Measurements from ENCODE around the gene IMP4. TPM values are rescaled to one million over a fixed set of nuclear protein-coding genes. Genes with fewer than 3 reads are reported as not detected.

IMP4 gene
- total and polyA plus RNA-seq, 2 of the 8 experiments (the other 6 are each of a cell fraction or from before 2014, with no cell fraction given): 96.8 to 194 TPM

DNA sequence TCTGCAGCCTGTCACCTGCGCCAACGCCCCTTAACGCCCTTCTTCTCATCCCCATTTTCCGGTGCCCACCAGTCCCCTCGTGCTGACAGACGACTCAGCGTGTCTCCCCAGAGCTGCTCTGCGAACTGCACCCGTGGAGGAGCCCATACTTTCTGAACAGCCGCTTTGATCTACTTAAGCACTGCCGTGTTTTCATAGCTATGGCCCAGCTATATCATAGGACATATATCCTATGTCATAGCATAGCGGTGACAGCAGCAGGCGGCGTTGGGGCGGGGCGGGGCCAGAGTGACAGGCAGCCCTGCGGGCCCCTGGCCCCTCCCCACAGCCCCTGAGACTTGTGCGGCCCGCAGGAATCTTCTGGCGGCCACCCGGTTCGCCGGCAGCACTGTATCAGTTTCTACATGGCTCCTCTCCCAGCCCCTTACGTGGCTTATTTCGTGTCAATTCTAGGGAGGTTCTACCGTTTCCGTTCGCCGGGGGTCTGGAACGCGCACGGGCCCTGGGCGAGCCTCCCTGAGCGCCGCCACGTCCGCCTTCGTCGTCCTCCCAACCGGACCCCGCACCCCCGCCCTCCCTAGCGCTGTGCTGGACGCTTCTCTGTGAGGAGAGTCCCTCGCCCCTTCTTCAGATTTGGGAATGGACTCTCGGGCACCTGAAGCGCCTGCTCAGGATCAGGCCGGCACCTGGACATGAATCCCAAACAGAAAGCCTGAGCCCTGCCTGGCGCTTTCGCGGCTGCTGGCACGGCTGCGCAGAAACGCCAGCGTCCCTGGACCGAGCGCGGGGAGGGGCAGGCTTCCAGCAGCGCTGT, 48.6 kb downstream of the IMP4 start:
- H3K23ac ChIP-seq (ENCODE audit: insufficient read length): no peak overlapping the region
- 18% methylated on average over 34 of the region's 59 CpGs; no CpG with 5 or more reads in 1 of the 2 experiments for WGBS, 2 experiments (ENCODE audit: extremely low coverage in 1 of 2, insufficient coverage in 1 of 2, insufficient read length in 1 of 2, insufficient replicate concordance in 2 of 2, low coverage in 1 of 2, low lambda C conversion rate in 2 of 2, missing lambda C conversion rate in 1 of 2)
- H3K79me2 ChIP-seq (ENCODE audit: control insufficient read depth in 1 of 2, insufficient read depth in 2 of 2, low read length in 2 of 2): no peaks in the 10 kb centered on the region
- no peak overlapping the region for H3K4ac ChIP-seq (replicated peaks; ENCODE audit: insufficient read length, low read depth, low read length)
- H2BK12ac ChIP-seq (ENCODE audit: low read depth, low read length): 0 out of 2 replicates have a peak overlapping the region, but pooled peaks have one; percentile 9
- H2AFZ ChIP-seq (ENCODE audit: low read length): 0 out of 2 replicates have a peak overlapping the region, but pooled peaks have one; percentile 25
- peaks cover 0 to 1% of the 10 kb centered on the region in 2 experiments for H4K20me1 ChIP-seq (replicated peaks in 1 of 2; ENCODE audit: control insufficient read depth in 1 of 2, insufficient read depth in 2 of 2, low read length in 2 of 2)
- H3K9ac ChIP-seq (replicated peaks in 1 of 4; ENCODE audit: extremely low read depth in 1 of 4, low read depth in 3 of 4, low read length in 3 of 4): no peak overlapping the region
- no peak overlapping the region for H4K91ac ChIP-seq (replicated peaks; ENCODE audit: insufficient read length, low read length)
- H3K18ac ChIP-seq (ENCODE audit: extremely low read depth, low read length): no peak overlapping the region; the same call in none of the 2 replicates
- H2BK5ac ChIP-seq (ENCODE audit: low read depth, low read length): no peak overlapping the region
- no peak for FAIRE-seq
- H3K4me1 ChIP-seq (replicated peaks in 1 of 4; ENCODE audit: control insufficient read depth in 3 of 4, insufficient read depth in 4 of 4, low read length in 3 of 4): peaks cover 0 to 10% (median 3%) of the 10 kb centered on the region in 4 experiments; a peak in 5 of 7 replicates
- no peak overlapping the region for H2AK5ac ChIP-seq (ENCODE audit: low read depth, low read length)
- H3K56ac ChIP-seq (replicated peaks; ENCODE audit: insufficient read length, low read depth, low read length): peak overlapping the region; percentile 46
- peak in 1 of 2 experiments; percentile 81 for DNase-seq (ENCODE audit: low read depth in 1 of 2, low spot score in 2 of 2)
- no peak overlapping the region for H2BK120ac ChIP-seq (replicated peaks; ENCODE audit: low read depth, low read length)
- POLR2A ChIA-PET (ENCODE audit: partially characterized antibody): interaction anchor here (1.4 kb wide), 1 partner anchor 19 kb away, joined by 5 read pairs; no protein-coding TSS in a partner anchor
- no peaks in the 10 kb centered on the region for H3K79me1 ChIP-seq (ENCODE audit: low read depth, low read length)
- no peak overlapping the region for H2BK15ac ChIP-seq (ENCODE audit: low read length)
- H2BK20ac ChIP-seq (ENCODE audit: low read length): no peak overlapping the region
- H3K14ac ChIP-seq (ENCODE audit: insufficient read length): no peak overlapping the region
- peak overlapping the region; percentile 25; the same call in 1 of the 2 replicates for H4K8ac ChIP-seq (ENCODE audit: extremely low read depth, insufficient read depth, low read length)
- peak overlapping the region; percentile 77 to 88 for H3K4me2 ChIP-seq (ENCODE audit: insufficient read depth in 1 of 2, low read depth in 2 of 2, low read length in 2 of 2)
- H3K27me3 ChIP-seq (replicated peaks in 1 of 4; ENCODE audit: control insufficient read depth in 3 of 4, extremely low read depth in 1 of 4, insufficient read depth in 3 of 4, low read length in 3 of 4): peaks cover 0 to 14% (median 8%) of the 10 kb centered on the region in 4 experiments; a peak in 4 of 7 replicates
- H3K23me2 ChIP-seq (ENCODE audit: low read depth, low read length): peaks cover 6% of the 10 kb centered on the region; the same call in 1 of the 2 replicates
- H3K4me3 ChIP-seq (ENCODE audit: extremely low read depth in 1 of 4, insufficient read depth in 2 of 4, low read depth in 3 of 4, low read length in 4 of 4): peak overlapping the region; percentile 65 to 76 (median 70)
- CTCF ChIA-PET (ENCODE audit: partially characterized antibody): interaction anchor here (4.8 to 5.2 kb wide), 2 partner anchors 13 to 18 kb away, joined by 27 to 34 read pairs; no protein-coding TSS in a partner anchor
- peak overlapping the region; percentile 72 for H4K5ac ChIP-seq (ENCODE audit: insufficient read length, low read depth, low read length)
- H3K27ac ChIP-seq (ENCODE audit: low read depth, low read length): no peak overlapping the region
- H3K36me3 ChIP-seq (ENCODE audit: control insufficient read depth in 2 of 4, insufficient read depth in 4 of 4, low read length in 3 of 4): no peaks in the 10 kb centered on the region
- no peaks in the 10 kb centered on the region for H3K9me3 ChIP-seq (ENCODE audit: insufficient read depth in 2 of 2, low read depth in 1 of 2, low read length in 1 of 2)
- peak; percentile 69 for TF ChIP-seq ASH2L (IDR thresholded peaks at IDR 0.05; ENCODE audit: low read length)

All from H1 (cell line).